ENCODE measurements around the gene ANXA6. TPM values are rescaled to one million over a fixed set of nuclear protein-coding genes. Genes with fewer than 3 reads are reported as not detected.

The ANXA6 gene
- total RNA-seq, 1 donor from 2014 or later, result 38.9 TPM

GRCh38 chr5:151083081-151083676 is 74.4 kb downstream of the ANXA6 start:
- DNase-seq (ENCODE audit: low read depth in 2 of 2), result peak in 1 of 2 donors; percentile 59

GRCh38 chr5:151082282-151082902 is 75.2 kb downstream of the ANXA6 start:
- DNase-seq (ENCODE audit: low read depth in 2 of 2), result peak; percentile 42 to 54

- DNase-seq (ENCODE audit: low read depth in 2 of 2), result peak in 1 of 2 donors; percentile 80
Observed at GRCh38 chr5:151081431-151082281, 75.9 kb downstream of the ANXA6 start.

GRCh38 chr5:151080613-151081430 is 76.8 kb downstream of the ANXA6 start, which contains the start of gene TNIP1:
TSS of gene TNIP1 (minus strand) at chr5:151081034. CDS start at chr5:151065095, 15,939 bp downstream.
- DNase-seq (ENCODE audit: low read depth in 2 of 2), result peak; percentile 95 to 96

GRCh38 chr5:151079838-151080612 is 77.6 kb downstream of the ANXA6 start:
- DNase-seq (ENCODE audit: low read depth in 2 of 2), result peak; percentile 77 to 83

- peak in 1 of 2 donors; percentile 46 for DNase-seq (ENCODE audit: low read depth in 2 of 2)
Observed at GRCh38 chr5:151078490-151079262, 78.9 kb downstream of the ANXA6 start.

GRCh38 chr5:151077967-151078366 is 79.6 kb downstream of the ANXA6 start:
- DNase-seq (ENCODE audit: low read depth in 2 of 2), result no peak

GRCh38 chr5:151077419-151077818 is 80.2 kb downstream of the ANXA6 start:
- no peak for DNase-seq (ENCODE audit: low read depth in 2 of 2)

- no peak for DNase-seq (ENCODE audit: low read depth in 2 of 2)
Observed at GRCh38 chr5:151076616-151077015, 81.0 kb downstream of the ANXA6 start.

- DNase-seq (ENCODE audit: low read depth in 2 of 2), result no peak
Observed at GRCh38 chr5:151075698-151076331, 81.8 kb downstream of the ANXA6 start.

- no peak for DNase-seq (ENCODE audit: low read depth in 2 of 2)
Observed at GRCh38 chr5:151074557-151074956, 83.0 kb downstream of the ANXA6 start.

GRCh38 chr5:151073280-151073679 is 84.3 kb downstream of the ANXA6 start:
- no peak for DNase-seq (ENCODE audit: low read depth in 2 of 2)

GRCh38 chr5:151072630-151073025 is 85.0 kb downstream of the ANXA6 start:
- DNase-seq (ENCODE audit: low read depth in 2 of 2), result peak in 1 of 2 donors; percentile 59

- DNase-seq (ENCODE audit: low read depth in 2 of 2), result no peak
Observed at GRCh38 chr5:151071848-151072629, 85.5 kb downstream of the ANXA6 start.

GRCh38 chr5:151071021-151071420 is 86.6 kb downstream of the ANXA6 start:
- no peak for DNase-seq (ENCODE audit: low read depth in 2 of 2)

- peak; percentile 37 to 66 for DNase-seq (ENCODE audit: low read depth in 2 of 2)
Observed at GRCh38 chr5:151070449-151070848, 87.1 kb downstream of the ANXA6 start.

GRCh38 chr5:151068433-151069197 is 89.0 kb downstream of the ANXA6 start:
- no peak for DNase-seq (ENCODE audit: low read depth in 2 of 2)
